Measurements from ENCODE around the gene FYN. TPM values are rescaled to one million over a fixed set of nuclear protein-coding genes. Genes with fewer than 3 reads are reported as not detected.

The FYN gene
- total and polyA plus RNA-seq, 10 of the 15 experiments (the other 5 are each of a cell fraction or from before 2014, with no cell fraction given), result 51.4 to 247 (median 138) TPM

DNA sequence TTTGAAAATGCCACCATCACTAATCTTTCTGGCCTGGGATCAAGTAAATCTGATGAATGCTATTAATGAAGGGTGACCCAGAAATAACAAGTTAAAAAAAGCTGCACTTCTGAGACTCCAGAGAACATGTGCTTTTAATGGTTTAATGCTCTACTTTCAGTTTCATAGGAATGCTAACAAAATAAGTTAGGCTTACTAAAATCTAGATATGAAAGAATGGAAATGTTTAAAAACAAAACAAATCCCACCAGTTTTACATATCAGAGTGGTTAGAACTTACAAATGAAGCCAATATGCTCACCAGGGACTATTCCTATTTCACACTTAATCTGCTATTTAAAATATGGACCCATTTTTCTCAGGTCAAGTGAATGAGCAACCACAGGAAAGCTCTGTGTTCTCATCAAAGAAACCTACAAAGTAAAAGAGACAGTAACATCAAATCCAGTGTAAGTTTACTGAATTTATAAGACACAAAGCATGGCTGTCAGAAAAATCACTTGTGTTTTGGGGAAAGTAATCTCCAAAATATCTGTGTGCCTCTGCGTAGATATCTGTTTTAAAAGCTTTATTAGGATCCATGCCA, 40.3 kb downstream of the FYN start (continued):
- no peak for TF ChIP-seq ZNF622 (IDR thresholded peaks at IDR 0.05)
- TF ChIP-seq TCF3 (IDR thresholded peaks at IDR 0.05; ENCODE audit: borderline replicate concordance, insufficient read depth, low read depth, low read length), result no peak
- TF ChIP-seq RAD21 (IDR thresholded peaks at IDR 0.05; ENCODE audit: insufficient read depth, low read depth, low read length), result no peak
- no peak for TF ChIP-seq HDAC2 (IDR thresholded peaks at IDR 0.05)
- peak in 1 of 2 experiments; percentile 29; a peak in 1 of 4 replicates for TF ChIP-seq EP300 (IDR thresholded peaks at IDR 0.05; ENCODE audit: borderline replicate concordance in 1 of 2, control insufficient read depth in 1 of 2, low read depth in 2 of 2, low read length in 2 of 2)
- TF ChIP-seq HDGF (IDR thresholded peaks at IDR 0.05), result no peak
- 0 out of 2 replicates have a peak, but pooled peaks have one; percentile 29 for TF ChIP-seq DPF2 (IDR thresholded peaks at IDR 0.05)
- TF ChIP-seq, protein P1, sequence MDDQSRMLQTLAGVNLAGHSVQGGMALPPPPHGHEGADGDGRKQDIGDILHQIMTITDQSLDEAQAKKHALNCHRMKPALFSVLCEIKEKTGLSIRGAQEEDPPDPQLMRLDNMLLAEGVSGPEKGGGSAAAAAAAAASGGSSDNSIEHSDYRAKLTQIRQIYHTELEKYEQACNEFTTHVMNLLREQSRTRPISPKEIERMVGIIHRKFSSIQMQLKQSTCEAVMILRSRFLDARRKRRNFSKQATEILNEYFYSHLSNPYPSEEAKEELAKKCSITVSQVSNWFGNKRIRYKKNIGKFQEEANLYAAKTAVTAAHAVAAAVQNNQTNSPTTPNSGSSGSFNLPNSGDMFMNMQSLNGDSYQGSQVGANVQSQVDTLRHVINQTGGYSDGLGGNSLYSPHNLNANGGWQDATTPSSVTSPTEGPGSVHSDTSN (IDR thresholded peaks at IDR 0.05; ENCODE audit: insufficient replicate concordance, low read depth, low read length), result no peak
- TF ChIP-seq, protein P2, sequence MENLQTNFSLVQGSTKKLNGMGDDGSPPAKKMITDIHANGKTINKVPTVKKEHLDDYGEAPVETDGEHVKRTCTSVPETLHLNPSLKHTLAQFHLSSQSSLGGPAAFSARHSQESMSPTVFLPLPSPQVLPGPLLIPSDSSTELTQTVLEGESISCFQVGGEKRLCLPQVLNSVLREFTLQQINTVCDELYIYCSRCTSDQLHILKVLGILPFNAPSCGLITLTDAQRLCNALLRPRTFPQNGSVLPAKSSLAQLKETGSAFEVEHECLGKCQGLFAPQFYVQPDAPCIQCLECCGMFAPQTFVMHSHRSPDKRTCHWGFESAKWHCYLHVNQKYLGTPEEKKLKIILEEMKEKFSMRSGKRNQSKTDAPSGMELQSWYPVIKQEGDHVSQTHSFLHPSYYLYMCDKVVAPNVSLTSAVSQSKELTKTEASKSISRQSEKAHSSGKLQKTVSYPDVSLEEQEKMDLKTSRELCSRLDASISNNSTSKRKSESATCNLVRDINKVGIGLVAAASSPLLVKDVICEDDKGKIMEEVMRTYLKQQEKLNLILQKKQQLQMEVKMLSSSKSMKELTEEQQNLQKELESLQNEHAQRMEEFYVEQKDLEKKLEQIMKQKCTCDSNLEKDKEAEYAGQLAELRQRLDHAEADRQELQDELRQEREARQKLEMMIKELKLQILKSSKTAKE (IDR thresholded peaks at IDR 0.05; ENCODE audit: low read depth, poor library complexity, severe bottlenecking), result peak; percentile 71
- peak; percentile 62; the same call in 1 of the 2 replicates for TF ChIP-seq ZNF24 (IDR thresholded peaks at IDR 0.05)
- no peak for TF ChIP-seq SUPT20H (IDR thresholded peaks at IDR 0.05; ENCODE audit: borderline replicate concordance, control insufficient read depth, low read depth, low read length)
- peak; percentile 53; the same call in 1 of the 2 replicates for TF ChIP-seq CREB1 (IDR thresholded peaks at IDR 0.05; ENCODE audit: low read depth)
- peak; percentile 75 for TF ChIP-seq ATF7 (IDR thresholded peaks at IDR 0.05; ENCODE audit: low read depth)
- TF ChIP-seq BRCA1 (IDR thresholded peaks at IDR 0.05; ENCODE audit: low read depth, low read length), result no peak
- no peak for TF ChIP-seq SMARCA5 (IDR thresholded peaks at IDR 0.05)
- TF ChIP-seq, protein P3, sequence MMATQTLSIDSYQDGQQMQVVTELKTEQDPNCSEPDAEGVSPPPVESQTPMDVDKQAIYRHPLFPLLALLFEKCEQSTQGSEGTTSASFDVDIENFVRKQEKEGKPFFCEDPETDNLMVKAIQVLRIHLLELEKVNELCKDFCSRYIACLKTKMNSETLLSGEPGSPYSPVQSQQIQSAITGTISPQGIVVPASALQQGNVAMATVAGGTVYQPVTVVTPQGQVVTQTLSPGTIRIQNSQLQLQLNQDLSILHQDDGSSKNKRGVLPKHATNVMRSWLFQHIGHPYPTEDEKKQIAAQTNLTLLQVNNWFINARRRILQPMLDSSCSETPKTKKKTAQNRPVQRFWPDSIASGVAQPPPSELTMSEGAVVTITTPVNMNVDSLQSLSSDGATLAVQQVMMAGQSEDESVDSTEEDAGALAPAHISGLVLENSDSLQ (IDR thresholded peaks at IDR 0.05), result no peak
- no peak for TF ChIP-seq E4F1 (IDR thresholded peaks at IDR 0.05; ENCODE audit: borderline replicate concordance, partially characterized antibody)
- peak; percentile 56; the same call in 1 of the 2 replicates for TF ChIP-seq NR2F1 (conservative IDR thresholded peaks at IDR 0.05)
- TF ChIP-seq, protein P4, sequence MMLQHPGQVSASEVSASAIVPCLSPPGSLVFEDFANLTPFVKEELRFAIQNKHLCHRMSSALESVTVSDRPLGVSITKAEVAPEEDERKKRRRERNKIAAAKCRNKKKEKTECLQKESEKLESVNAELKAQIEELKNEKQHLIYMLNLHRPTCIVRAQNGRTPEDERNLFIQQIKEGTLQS (IDR thresholded peaks at IDR 0.05; ENCODE audit: borderline replicate concordance, extremely low read depth, low read depth, low read length), result no peak
- no peak for TF ChIP-seq YBX1 (IDR thresholded peaks at IDR 0.05)
- no peak for TF ChIP-seq ASH2L (IDR thresholded peaks at IDR 0.05; ENCODE audit: borderline replicate concordance, low read depth)
- TF ChIP-seq GABPA (IDR thresholded peaks at IDR 0.05; ENCODE audit: low read depth), result no peak
- peak; percentile 89 for TF ChIP-seq MTA2 (IDR thresholded peaks at IDR 0.05; ENCODE audit: low read depth)
- TF ChIP-seq CEBPB (IDR thresholded peaks at IDR 0.05; ENCODE audit: borderline replicate concordance in 1 of 2, low read depth in 2 of 2, low read length in 2 of 2), result no peak
